GM12878 (cell line): ENCODE results near the gene MACROD2. TPM values are rescaled to one million over a fixed set of nuclear protein-coding genes. Genes with fewer than 3 reads are reported as not detected.

ENCODE experiments used
- ATAC-seq: fragments of 200-7000 bp; cut with Tn5 transposase; 3 replicates; pipeline ENCODE4 v1.9.1; 2020; ENCODE audit warnings: mild to moderate bottlenecking, moderate library complexity
- BruUV-seq: library from RNA; stranded (reverse); fragments of 400-500 nt; replicated peaks from 2 replicates; lab custom pipeline; 2021; lab: Mats Ljungman, UMichigan
- CTCF ChIA-PET: fragments of 300-600 bp; sonication (Branson Sonifier 250); formaldehyde crosslinking; extraction: SDS; loops from one replicate; lab custom pipeline; 2021; ENCODE audit warnings: inconsistent platforms; lab: Yijun Ruan, JAX
- POLR2A ChIA-PET: fragments of 350-600 bp; formaldehyde crosslinking; extraction: SDS; loops from one replicate; lab custom pipeline; 2021; ENCODE audit warnings: inconsistent platforms; lab: Charles Lee
- RAD21 ChIA-PET: fragments of 300-600 bp; sonication (Branson Sonifier 250); formaldehyde crosslinking; loops from one replicate; lab custom pipeline; 2023; ENCODE audit warnings: antibody characterized with exemption; ENCODE audit not compliant: unreplicated experiment; lab: Charles Lee
- SMC1A ChIA-PET: fragments of 300-600 bp; sonication (Branson Sonifier 250); formaldehyde crosslinking; loops from one replicate; lab custom pipeline; 2023; ENCODE audit not compliant: unreplicated experiment, uncharacterized antibody; lab: Charles Lee
- DNase-seq: peaks from one replicate; pipeline ENCODE4 v3.0.0-alpha.2; 2011; ENCODE audit warnings: low read depth, low spot score
- FAIRE-seq: peaks from 3 replicates; lab custom pipeline; 2011; peaks lifted over from hg19 to GRCh38; lab: Jason Lieb, UNC
- H2AFZ ChIP-seq: 2 replicates; pipeline ENCODE4 v1.6.0; 2011; ENCODE audit warnings: low read depth, low read length, control low read depth; ENCODE audit not compliant: control insufficient read depth
- H3K27ac ChIP-seq: 2 replicates; pipeline ENCODE4 v1.5.1; 2011; ENCODE audit warnings: control low read depth; ENCODE audit not compliant: control insufficient read depth, insufficient read depth
- H3K27me3 ChIP-seq, 2 experiments: replicated peaks in 1 of 2; 2 replicates each; pipeline versions ENCODE4 v1.6.0 to v1.6.1; 2011; ENCODE audit warnings: low read length in 1 of 2; ENCODE audit not compliant: control insufficient read depth in 2 of 2, insufficient read depth in 2 of 2
- H3K36me3 ChIP-seq, 2 experiments: 2 replicates each; pipeline ENCODE4 v1.5.1; 2011; ENCODE audit warnings: low read length in 1 of 2; ENCODE audit not compliant: control insufficient read depth in 2 of 2, insufficient read depth in 2 of 2
- H3K4me1 ChIP-seq: 2 replicates; pipeline ENCODE4 v1.6.1; 2011; ENCODE audit warnings: mild to moderate bottlenecking, low read length, moderate library complexity, mixed read lengths; ENCODE audit not compliant: control insufficient read depth, insufficient read depth
- H3K4me2 ChIP-seq: 2 replicates; pipeline ENCODE4 v1.6.0; 2011; ENCODE audit warnings: control low read depth; ENCODE audit not compliant: control insufficient read depth, insufficient read depth
- H3K4me3 ChIP-seq: fragments of 200-600 bp; sonication (generic); 2 replicates; pipeline ENCODE4 v1.5.1; 2016
- H3K79me2 ChIP-seq: 2 replicates; pipeline ENCODE4 v1.6.0; 2011; ENCODE audit warnings: low read length; ENCODE audit not compliant: control insufficient read depth, insufficient read depth
- H3K9ac ChIP-seq: 2 replicates; pipeline ENCODE4 v1.8.0; 2011; ENCODE audit warnings: low read length, control low read depth, mixed read lengths; ENCODE audit not compliant: control insufficient read depth, insufficient read depth
- H3K9me3 ChIP-seq: replicated peaks from 3 replicates; pipeline ENCODE4 v1.5.1; 2011; ENCODE audit warnings: mild to moderate bottlenecking, low read length; ENCODE audit not compliant: control insufficient read depth, insufficient read depth
- H4K20me1 ChIP-seq: 2 replicates; pipeline ENCODE4 v1.6.0; 2011; ENCODE audit not compliant: control insufficient read depth, insufficient read depth
- BMI1 ChIP-seq: fragments of 450-650 bp; IDR thresholded peaks from 2 replicates; pipeline ENCODE4 v1.6.1; 2016; ENCODE audit warnings: mild to moderate bottlenecking, moderate library complexity, borderline replicate concordance
- CHD1 ChIP-seq: IDR thresholded peaks from 2 replicates; pipeline ENCODE4 v1.6.1; 2012; ENCODE audit warnings: low read depth, low read length, improper control_type of control experiment
- CHD2 ChIP-seq: IDR thresholded peaks from 2 replicates; pipeline ENCODE4 v1.6.1; 2011; ENCODE audit warnings: low read depth, low read length, improper control_type of control experiment, borderline replicate concordance
- EP300 ChIP-seq, 2 experiments: fragments of 150-350 bp in 1 of 2; IDR thresholded peaks; 2 replicates each; pipeline ENCODE4 v1.6.1; 2011 to 2012; ENCODE audit warnings: low read depth in 2 of 2, low read length in 2 of 2, borderline replicate concordance in 1 of 2, improper control_type of control experiment in 1 of 2, inconsistent platforms in 1 of 2; ENCODE audit not compliant: control insufficient read depth in 1 of 2
- HDGF ChIP-seq: fragments of 450-650 bp; IDR thresholded peaks from 2 replicates; pipeline ENCODE4 v1.6.1; 2016; ENCODE audit warnings: antibody characterized with exemption
- MTA2 ChIP-seq: fragments of 450-650 bp; IDR thresholded peaks from 2 replicates; pipeline ENCODE4 v1.6.1; 2016; ENCODE audit warnings: low read depth, mild to moderate bottlenecking, moderate library complexity
- SREBF2 ChIP-seq: IDR thresholded peaks from 2 replicates; pipeline ENCODE4 v1.6.1; 2012; ENCODE audit warnings: mild to moderate bottlenecking, low read length
- SUPT20H ChIP-seq: IDR thresholded peaks from 2 replicates; pipeline ENCODE4 v1.6.1; 2011; ENCODE audit warnings: low read depth, mild to moderate bottlenecking, low read length, moderate library complexity, borderline replicate concordance; ENCODE audit not compliant: control insufficient read depth
- TCF12 ChIP-seq: IDR thresholded peaks from 2 replicates; pipeline ENCODE4 v1.6.1; 2011; ENCODE audit warnings: low read depth, mild to moderate bottlenecking, low read length
- ZNF217 ChIP-seq: fragments of 450-650 bp; IDR thresholded peaks from 2 replicates; pipeline ENCODE4 v1.6.1; 2017; ENCODE audit warnings: antibody characterized with exemption, mild to moderate bottlenecking
- WGBS: methylation state at CpG from one replicate; pipeline ENCODE4 v1.1.6; 2016; ENCODE audit warnings: low lambda C conversion rate; ENCODE audit not compliant: insufficient replicate concordance, insufficient coverage; ENCODE audit errors: missing lambda C conversion rate; 5-methylcytosine and 5-hydroxymethylcytosine counted together
- in situ Hi-C: fragments of 300-500 bp; cut with MboI; formaldehyde crosslinking; loops from 9 replicates; pipeline ENCODE4 v1.14.3; 2018; ENCODE audit warnings: mixed read lengths
- intact Hi-C: fragments of 100-400 bp; cut with micrococcal nuclease; formaldehyde crosslinking; loops from one replicate; pipeline ENCODE4 v1.14.2; 2022; ENCODE audit not compliant: unreplicated experiment
- polyA plus RNA-seq, 11 experiments: library from polyadenylated mRNA; depleted of rRNA in 4 of 11; unstranded in 6 of 11; stranded (reverse) in 5 of 11; fragments of >200 nt; fragmentation: Nextera tagmentation in 4 of 11; fragmentation: Illumina TruSeq in 1 of 11; extraction: Ambion mirVana in 4 of 11; extraction: Trizol in 1 of 11; gene quantifications; 1 replicate in 1 of 11; 2 replicates in 10 of 11; pipeline versions ENCODE4 v1.2.1 to v1.2.3, GENCODE V29; 2011 to 2016; ENCODE audit warnings: inconsistent platforms in 2 of 11, missing spikeins in 2 of 11, low read depth in 1 of 11
- total RNA-seq, 4 experiments: library from RNA; depleted of rRNA in 3 of 4; stranded (reverse); fragments of >200 nt in 3 of 4; fragmentation: Illumina TruSeq in 1 of 4; extraction: Trizol in 1 of 4; gene quantifications; 2 replicates each; pipeline versions ENCODE4 v1.2.1 to v1.2.3, GENCODE V29; 2013 to 2021
- TF ChIP-seq, protein P1 (sequence below): IDR thresholded peaks from 2 replicates; pipeline ENCODE4 v1.6.1; 2011; ENCODE audit warnings: low read depth, low read length, improper control_type of control experiment, borderline replicate concordance
- TF ChIP-seq, protein P2 (sequence below): fragments of 450-650 bp; IDR thresholded peaks from 2 replicates; pipeline ENCODE4 v1.6.1; 2016; ENCODE audit warnings: mild to moderate bottlenecking
- TF ChIP-seq, protein P3 (sequence below): fragments of 450-650 bp; IDR thresholded peaks from 2 replicates; pipeline ENCODE4 v1.6.1; 2017; ENCODE audit warnings: low read depth, mild to moderate bottlenecking, moderate library complexity
- TF ChIP-seq, protein P4 (sequence below): fragments of 450-650 bp; IDR thresholded peaks from 2 replicates; pipeline ENCODE4 v1.6.1; 2016; ENCODE audit warnings: mild to moderate bottlenecking
- TF ChIP-seq, protein P5 (sequence below): fragments of 450-650 bp; IDR thresholded peaks from 2 replicates; pipeline ENCODE4 v1.6.1; 2017; ENCODE audit warnings: mild to moderate bottlenecking, low read depth, inconsistent platforms; ENCODE audit not compliant: poor library complexity, severe bottlenecking

Gene MACROD2
- total and polyA plus RNA-seq, 10 of the 15 experiments (the other 5 are each of a cell fraction or from before 2014, with no cell fraction given), result 1.1 to 21.5 (median 2.2) TPM

DNA sequence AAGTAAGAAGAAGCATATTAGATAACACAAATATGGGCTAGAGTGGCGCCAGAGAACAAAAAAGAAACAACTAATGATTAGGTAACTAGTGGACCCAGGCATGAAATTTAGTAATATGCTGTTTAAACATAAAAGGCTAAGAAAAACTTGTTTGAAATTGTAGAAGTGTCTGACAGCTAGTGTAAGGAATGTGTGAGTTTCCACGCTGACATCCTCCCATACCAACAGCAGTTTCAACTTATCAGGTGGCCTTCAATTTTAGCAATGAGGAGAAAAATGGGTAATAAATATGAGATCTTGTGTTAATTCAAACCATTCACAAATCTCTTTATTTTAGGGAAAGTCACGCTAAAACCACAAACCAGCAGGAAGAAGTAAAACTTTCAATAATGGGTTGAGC is 782.3 kb downstream of the MACROD2 start:
- in situ Hi-C loops, result no loop called here
- intact Hi-C loops, result no loop called here
- 40% methylated on average over 3 of the region's 3 CpGs for WGBS
- no peak overlapping the region for H3K27ac ChIP-seq
- no peak overlapping the region for H3K9ac ChIP-seq
- SMC1A ChIA-PET, result interaction anchor here (0.7 to 1.3 kb wide), 4 partner anchors 11 to 125 kb away, joined by 3 read pairs; no protein-coding TSS in a partner anchor
- H2AFZ ChIP-seq, result no peak overlapping the region
- TF ChIP-seq, protein P1, sequence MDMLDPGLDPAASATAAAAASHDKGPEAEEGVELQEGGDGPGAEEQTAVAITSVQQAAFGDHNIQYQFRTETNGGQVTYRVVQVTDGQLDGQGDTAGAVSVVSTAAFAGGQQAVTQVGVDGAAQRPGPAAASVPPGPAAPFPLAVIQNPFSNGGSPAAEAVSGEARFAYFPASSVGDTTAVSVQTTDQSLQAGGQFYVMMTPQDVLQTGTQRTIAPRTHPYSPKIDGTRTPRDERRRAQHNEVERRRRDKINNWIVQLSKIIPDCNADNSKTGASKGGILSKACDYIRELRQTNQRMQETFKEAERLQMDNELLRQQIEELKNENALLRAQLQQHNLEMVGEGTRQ, result no peak
- TF ChIP-seq BMI1, result no peak
- TF ChIP-seq, protein P2, sequence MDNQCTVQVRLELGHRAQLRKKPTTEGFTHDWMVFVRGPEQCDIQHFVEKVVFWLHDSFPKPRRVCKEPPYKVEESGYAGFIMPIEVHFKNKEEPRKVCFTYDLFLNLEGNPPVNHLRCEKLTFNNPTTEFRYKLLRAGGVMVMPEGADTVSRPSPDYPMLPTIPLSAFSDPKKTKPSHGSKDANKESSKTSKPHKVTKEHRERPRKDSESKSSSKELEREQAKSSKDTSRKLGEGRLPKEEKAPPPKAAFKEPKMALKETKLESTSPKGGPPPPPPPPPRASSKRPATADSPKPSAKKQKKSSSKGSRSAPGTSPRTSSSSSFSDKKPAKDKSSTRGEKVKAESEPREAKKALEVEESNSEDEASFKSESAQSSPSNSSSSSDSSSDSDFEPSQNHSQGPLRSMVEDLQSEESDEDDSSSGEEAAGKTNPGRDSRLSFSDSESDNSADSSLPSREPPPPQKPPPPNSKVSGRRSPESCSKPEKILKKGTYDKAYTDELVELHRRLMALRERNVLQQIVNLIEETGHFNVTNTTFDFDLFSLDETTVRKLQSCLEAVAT, result no peak
- TF ChIP-seq, protein P3, sequence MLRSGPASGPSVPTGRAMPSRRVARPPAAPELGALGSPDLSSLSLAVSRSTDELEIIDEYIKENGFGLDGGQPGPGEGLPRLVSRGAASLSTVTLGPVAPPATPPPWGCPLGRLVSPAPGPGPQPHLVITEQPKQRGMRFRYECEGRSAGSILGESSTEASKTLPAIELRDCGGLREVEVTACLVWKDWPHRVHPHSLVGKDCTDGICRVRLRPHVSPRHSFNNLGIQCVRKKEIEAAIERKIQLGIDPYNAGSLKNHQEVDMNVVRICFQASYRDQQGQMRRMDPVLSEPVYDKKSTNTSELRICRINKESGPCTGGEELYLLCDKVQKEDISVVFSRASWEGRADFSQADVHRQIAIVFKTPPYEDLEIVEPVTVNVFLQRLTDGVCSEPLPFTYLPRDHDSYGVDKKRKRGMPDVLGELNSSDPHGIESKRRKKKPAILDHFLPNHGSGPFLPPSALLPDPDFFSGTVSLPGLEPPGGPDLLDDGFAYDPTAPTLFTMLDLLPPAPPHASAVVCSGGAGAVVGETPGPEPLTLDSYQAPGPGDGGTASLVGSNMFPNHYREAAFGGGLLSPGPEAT, result no peak
- TF ChIP-seq EP300 (IDR thresholded peaks at IDR 0.05; ENCODE audit: borderline replicate concordance in 1 of 2, control insufficient read depth in 1 of 2, low read depth in 2 of 2, low read length in 2 of 2), result no peak
- no peak for TF ChIP-seq TCF12
- TF ChIP-seq, protein P4, sequence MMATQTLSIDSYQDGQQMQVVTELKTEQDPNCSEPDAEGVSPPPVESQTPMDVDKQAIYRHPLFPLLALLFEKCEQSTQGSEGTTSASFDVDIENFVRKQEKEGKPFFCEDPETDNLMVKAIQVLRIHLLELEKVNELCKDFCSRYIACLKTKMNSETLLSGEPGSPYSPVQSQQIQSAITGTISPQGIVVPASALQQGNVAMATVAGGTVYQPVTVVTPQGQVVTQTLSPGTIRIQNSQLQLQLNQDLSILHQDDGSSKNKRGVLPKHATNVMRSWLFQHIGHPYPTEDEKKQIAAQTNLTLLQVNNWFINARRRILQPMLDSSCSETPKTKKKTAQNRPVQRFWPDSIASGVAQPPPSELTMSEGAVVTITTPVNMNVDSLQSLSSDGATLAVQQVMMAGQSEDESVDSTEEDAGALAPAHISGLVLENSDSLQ, result no peak
- no peak for TF ChIP-seq HDGF
- no peak for TF ChIP-seq ZNF217
- TF ChIP-seq SUPT20H, result no peak
- TF ChIP-seq MTA2, result no peak
- TF ChIP-seq, protein P5, sequence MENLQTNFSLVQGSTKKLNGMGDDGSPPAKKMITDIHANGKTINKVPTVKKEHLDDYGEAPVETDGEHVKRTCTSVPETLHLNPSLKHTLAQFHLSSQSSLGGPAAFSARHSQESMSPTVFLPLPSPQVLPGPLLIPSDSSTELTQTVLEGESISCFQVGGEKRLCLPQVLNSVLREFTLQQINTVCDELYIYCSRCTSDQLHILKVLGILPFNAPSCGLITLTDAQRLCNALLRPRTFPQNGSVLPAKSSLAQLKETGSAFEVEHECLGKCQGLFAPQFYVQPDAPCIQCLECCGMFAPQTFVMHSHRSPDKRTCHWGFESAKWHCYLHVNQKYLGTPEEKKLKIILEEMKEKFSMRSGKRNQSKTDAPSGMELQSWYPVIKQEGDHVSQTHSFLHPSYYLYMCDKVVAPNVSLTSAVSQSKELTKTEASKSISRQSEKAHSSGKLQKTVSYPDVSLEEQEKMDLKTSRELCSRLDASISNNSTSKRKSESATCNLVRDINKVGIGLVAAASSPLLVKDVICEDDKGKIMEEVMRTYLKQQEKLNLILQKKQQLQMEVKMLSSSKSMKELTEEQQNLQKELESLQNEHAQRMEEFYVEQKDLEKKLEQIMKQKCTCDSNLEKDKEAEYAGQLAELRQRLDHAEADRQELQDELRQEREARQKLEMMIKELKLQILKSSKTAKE, result no peak
- no peak for TF ChIP-seq CHD1
- no peak for TF ChIP-seq SREBF2
- no peak for TF ChIP-seq CHD2
- no peak overlapping the region for H3K4me3 ChIP-seq
- H3K79me2 ChIP-seq, result no peaks in the 10 kb centered on the region
- no peaks in the 10 kb centered on the region for H4K20me1 ChIP-seq
- ATAC-seq (no peak), DNase-seq (no peak), FAIRE-seq (no peak)
- no peaks in the 10 kb centered on the region for H3K27me3 ChIP-seq
- RAD21 ChIA-PET, result no interaction called here
- POLR2A ChIA-PET, result no interaction called here
- CTCF ChIA-PET, result interaction anchor here (0.6 to 1.2 kb wide), 2 partner anchors 8 to 466 kb away, joined by 3 read pairs; no protein-coding TSS in a partner anchor
- H3K9me3 ChIP-seq, result no peaks in the 10 kb centered on the region
- no TSS peak for BruUV-seq
- no peak overlapping the region for H3K4me2 ChIP-seq
- H3K36me3 ChIP-seq, result no peaks in the 10 kb centered on the region
- no peaks in the 10 kb centered on the region for H3K4me1 ChIP-seq
